ENCODE results near the gene CC2D2B.
"Not testable (repeated sequence)": the region's sequence is repeated elsewhere in the genome, so short reads cannot be mapped to it uniquely, and the experiment has no call there.

The CC2D2B gene

GRCh38 chr10:96017191-96017687, 109.5 kb downstream of the CC2D2B start:
- DNase-seq, result peak; percentile 52

GRCh38 chr10:96021332-96021731, 113.6 kb downstream of the CC2D2B start:
- no peak for DNase-seq

- no peak for DNase-seq
Measured at GRCh38 chr10:96022739-96023138, 115.0 kb downstream of the CC2D2B start.

GRCh38 chr10:96023168-96023567, 115.4 kb downstream of the CC2D2B start:
- DNase-seq, result no peak

- no peak for DNase-seq
Measured at GRCh38 chr10:96025566-96025965, 117.8 kb downstream of the CC2D2B start.

GRCh38 chr10:96034625-96035024, 126.8 kb downstream of the CC2D2B start:
- DNase-seq, result no peak

- DNase-seq, result no peak
Measured at GRCh38 chr10:96038476-96039387, 131.0 kb downstream of the CC2D2B start.

- DNase-seq, result no peak
Measured at GRCh38 chr10:96041146-96041545, 133.4 kb downstream of the CC2D2B start.

- peak; percentile 97 for DNase-seq
Measured at GRCh38 chr10:96043033-96043892, 135.5 kb downstream of the CC2D2B start, which contains the start of gene CCNJ. Gene CCNJ, plus strand, starts transcription at chr10:96043583. Its CDS starts 811 bp downstream, at chr10:96044394.

GRCh38 chr10:96043893-96044715, 136.3 kb downstream of the CC2D2B start:
- no peak for DNase-seq

- DNase-seq, result no peak
Measured at GRCh38 chr10:96044736-96045135, 137.0 kb downstream of the CC2D2B start.

- no peak for DNase-seq
Measured at GRCh38 chr10:96046546-96046945, 138.8 kb downstream of the CC2D2B start.

GRCh38 chr10:96047004-96047649, 139.4 kb downstream of the CC2D2B start:
- no peak for DNase-seq

- not testable (repeated sequence) for DNase-seq
Measured at GRCh38 chr10:96047925-96048324, 140.2 kb downstream of the CC2D2B start.

- DNase-seq, result no peak
Measured at GRCh38 chr10:96049340-96049739, 141.6 kb downstream of the CC2D2B start.

- DNase-seq, result no peak
Measured at GRCh38 chr10:96053985-96054384, 146.2 kb downstream of the CC2D2B start.

- no peak for DNase-seq
Measured at GRCh38 chr10:96056787-96057186, 149.0 kb downstream of the CC2D2B start.

- DNase-seq, result no peak
Measured at GRCh38 chr10:96061232-96061631, 153.5 kb downstream of the CC2D2B start.

GRCh38 chr10:96072674-96073073, 164.9 kb downstream of the CC2D2B start:
- no peak for DNase-seq

- no peak for DNase-seq
Measured at GRCh38 chr10:96073722-96074121, 165.9 kb downstream of the CC2D2B start.

- no peak for DNase-seq
Measured at GRCh38 chr10:96074776-96075175, 167.0 kb downstream of the CC2D2B start.

All from right kidney (tissue), 1 donor.